B cell (primary cell): Measurements from ENCODE around the gene FTO. TPM values are rescaled to one million over a fixed set of nuclear protein-coding genes. Genes with fewer than 3 reads are reported as not detected.
"Not testable (repeated sequence)": the region's sequence is repeated elsewhere in the genome, so short reads cannot be mapped to it uniquely, and the experiment has no call there.

ENCODE experiments used
- ATAC-seq: fragments of 200-7000 bp; cut with Tn5 transposase; one replicate; pipeline ENCODE4 v1.10.0; 2021; ENCODE audit warnings: low read depth, mild to moderate bottlenecking, moderate number of reproducible peaks, moderate library complexity
- CTCF ChIA-PET: fragments of 350-600 bp; sonication (Branson Sonifier 250); formaldehyde crosslinking; loops from one replicate; lab custom pipeline; 2021; ENCODE audit warnings: antibody characterized with exemption, inconsistent platforms; lab: Charles Lee
- POLR2A ChIA-PET: fragments of 350-600 bp; sonication (Branson Sonifier 250); formaldehyde crosslinking; loops from one replicate; lab custom pipeline; 2021; ENCODE audit warnings: antibody characterized with exemption; lab: Charles Lee
- DNase-seq: peaks from one replicate; pipeline ENCODE4 v3.0.0; 2013
- H2AFZ ChIP-seq: 2 replicates; pipeline ENCODE4 v1.6.1; 2012; ENCODE audit warnings: mild to moderate bottlenecking, low read depth, low read length; ENCODE audit not compliant: insufficient read depth, poor library complexity, severe bottlenecking
- H3K27ac ChIP-seq, 2 donors: 1 replicate in 1 of 2; 2 replicates in 1 of 2; pipeline ENCODE4 v1.5.1; 2012 to 2013; ENCODE audit warnings: low read length in 2 of 2, mild to moderate bottlenecking in 2 of 2, moderate library complexity in 1 of 2
- H3K27me3 ChIP-seq, 4 experiments: fragments of 200-600 bp in 1 of 4; sonication (generic) in 1 of 4; replicated peaks in 1 of 4; 1 replicate in 2 of 4; 2 replicates in 2 of 4; pipeline versions ENCODE4 v1.6.1 to v1.7.0; 2013 to 2016; ENCODE audit warnings: low read length in 3 of 4, mild to moderate bottlenecking in 2 of 4, mixed read lengths in 1 of 4, moderate library complexity in 1 of 4; ENCODE audit not compliant: insufficient read depth in 4 of 4, control insufficient read depth in 3 of 4; ENCODE audit errors: control extremely low read depth in 1 of 4
- H3K36me3 ChIP-seq, 2 experiments: replicated peaks in 1 of 2; 1 replicate in 1 of 2; 2 replicates in 1 of 2; pipeline versions ENCODE4 v1.6.1 to v1.7.1; 2013; ENCODE audit warnings: low read length in 1 of 2; ENCODE audit not compliant: insufficient read depth in 2 of 2, control insufficient read depth in 1 of 2; ENCODE audit errors: control extremely low read depth in 1 of 2, extremely low read depth in 1 of 2
- H3K4me1 ChIP-seq, 2 donors: fragments of 200-600 bp in 1 of 2; sonication (generic) in 1 of 2; 1 replicate in 1 of 2; 2 replicates in 1 of 2; pipeline versions ENCODE4 v1.5.1 to v1.6.1; 2013 to 2017; ENCODE audit warnings: low read length in 2 of 2; ENCODE audit not compliant: control insufficient read depth in 2 of 2, insufficient read depth in 2 of 2
- H3K4me2 ChIP-seq: replicated peaks from 2 replicates; pipeline ENCODE3; 2012; ENCODE audit warnings: mild to moderate bottlenecking, low read depth, low read length; ENCODE audit not compliant: poor library complexity, severe bottlenecking
- H3K4me3 ChIP-seq, 5 experiments: fragments of 200-600 bp in 1 of 5; sonication (generic) in 1 of 5; 1 replicate in 3 of 5; 2 replicates in 2 of 5; pipeline versions ENCODE4 v1.5.1 to v1.7.0; 2011 to 2016; ENCODE audit warnings: low read length in 4 of 5, mild to moderate bottlenecking in 4 of 5, low read depth in 2 of 5, control low read depth in 1 of 5, moderate library complexity in 1 of 5; ENCODE audit not compliant: insufficient read depth in 1 of 5; ENCODE audit errors: control extremely low read depth in 1 of 5, extremely low read depth in 1 of 5
- H3K79me2 ChIP-seq: fragments of 200-600 bp; sonication (generic); one replicate; pipeline ENCODE4 v1.6.0; 2016; ENCODE audit warnings: low read length; ENCODE audit not compliant: control insufficient read depth, insufficient read depth
- H3K9ac ChIP-seq: fragments of 200-600 bp; sonication (generic); 2 replicates; pipeline ENCODE4 v1.6.1; 2017; ENCODE audit warnings: mild to moderate bottlenecking, low read length, moderate library complexity
- H3K9me3 ChIP-seq, 3 donors: one replicate each; pipeline versions ENCODE4 v1.6.1 to v1.7.1; 2013; ENCODE audit warnings: low read length in 2 of 3; ENCODE audit not compliant: control insufficient read depth in 2 of 3, insufficient read depth in 1 of 3; ENCODE audit errors: control extremely low read depth in 1 of 3
- H4K20me1 ChIP-seq: 2 replicates; pipeline ENCODE4 v1.6.0; 2012; ENCODE audit warnings: mild to moderate bottlenecking, low read length; ENCODE audit not compliant: insufficient read depth, control insufficient read depth, poor library complexity, severe bottlenecking
- H3K27ac Mint-ChIP-seq: one replicate; pipeline ENCODE4 v1.8.0; 2021; ENCODE audit warnings: mixed read lengths
- H3K27me3 Mint-ChIP-seq: one replicate; pipeline ENCODE4 v1.8.0; 2021; ENCODE audit warnings: mixed read lengths
- H3K4me1 Mint-ChIP-seq: one replicate; pipeline ENCODE4 v1.8.0; 2021; ENCODE audit warnings: mixed read lengths
- H3K4me3 Mint-ChIP-seq: one replicate; pipeline ENCODE4 v1.8.0; 2021; ENCODE audit warnings: mixed read lengths
- H3K9me3 Mint-ChIP-seq: one replicate; pipeline ENCODE4 v1.8.0; 2022; ENCODE audit warnings: mixed read lengths; ENCODE audit not compliant: insufficient read depth
- CTCF ChIP-seq: fragments of 200-600 bp; IDR thresholded peaks from one replicate; pipeline ENCODE4 v1.8.0; 2022; ENCODE audit warnings: antibody characterized with exemption, mild to moderate bottlenecking
- EZH2 ChIP-seq: IDR thresholded peaks from 2 replicates; pipeline ENCODE4 v1.6.1; 2012; ENCODE audit warnings: borderline replicate concordance, low read depth, mild to moderate bottlenecking, moderate library complexity, low read length; ENCODE audit not compliant: insufficient read depth, poor library complexity, severe bottlenecking
- WGBS: methylation state at CpG from one replicate; pipeline ENCODE4 v1.1.5; 2013; ENCODE audit warnings: missing lambda C conversion rate; ENCODE audit not compliant: insufficient coverage; 5-methylcytosine and 5-hydroxymethylcytosine counted together
- intact Hi-C: fragments of 100-400 bp; cut with micrococcal nuclease; formaldehyde crosslinking; loops from one replicate; pipeline ENCODE4 v1.10.0; 2022
- polyA plus RNA-seq: library from polyadenylated mRNA; depleted of rRNA; stranded (reverse); fragments of >200 nt; gene quantifications from 2 replicates; pipeline ENCODE4 v1.2.3, GENCODE V29; 2012
- total RNA-seq, 2 donors: library from RNA; stranded (reverse); fragments of 120-200 nt in 1 of 2; gene quantifications; 1 replicate in 1 of 2; 2 replicates in 1 of 2; pipeline versions ENCODE4 v1.2.3 to v1.2.4, GENCODE V29; 2013 to 2022

The FTO gene
- total and polyA plus RNA-seq, 2 donors (not counting 1 experiment from before 2014, with no cell fraction given) = 26.5 to 68.5 TPM

GRCh38 chr16:53888222-53888621, 184.3 kb downstream of the FTO start:
- POLR2A ChIA-PET = no interaction called here
- H3K4me3 Mint-ChIP-seq = no peak overlapping the region
- Histone ChIP-seq H3K79me2 (no peaks in the 10 kb centered on the region), H3K4me2 (no peak overlapping the region), H2AFZ (no peak overlapping the region), H3K36me3 (peaks cover 0 to 23% of the 10 kb centered on the region in 2 experiments), H3K9me3 (no peaks in the 10 kb centered on the region), H3K27ac (no peak overlapping the region), H3K9ac (no peak overlapping the region), H3K4me1 (no peaks in the 10 kb centered on the region), H3K27me3 (no peaks in the 10 kb centered on the region), H3K4me3 (no peak overlapping the region), H4K20me1 (no peaks in the 10 kb centered on the region)
- no peak for DNase-seq
- intact Hi-C loops = no loop called here
- no peak for ATAC-seq
- TF ChIP-seq EZH2 = no peak
- no peak for TF ChIP-seq CTCF
- H3K9me3 Mint-ChIP-seq = peaks cover 2% of the 10 kb centered on the region
- H3K27me3 Mint-ChIP-seq = no peaks in the 10 kb centered on the region
- no peak overlapping the region for H3K27ac Mint-ChIP-seq
- no peaks in the 10 kb centered on the region for H3K4me1 Mint-ChIP-seq
- WGBS = 100% methylated on average over 2 of the region's 3 CpGs
- CTCF ChIA-PET = no interaction called here

- H2AFZ ChIP-seq, H3K27me3 ChIP-seq, H3K4me1 ChIP-seq, H4K20me1 ChIP-seq, H3K9ac ChIP-seq, intact Hi-C loops, H3K9me3 ChIP-seq, H3K4me3 ChIP-seq, POLR2A ChIA-PET, ATAC-seq, H3K4me1 Mint-ChIP-seq, H3K79me2 ChIP-seq, H3K27ac Mint-ChIP-seq, H3K27me3 Mint-ChIP-seq, H3K4me2 ChIP-seq, H3K9me3 Mint-ChIP-seq, H3K27ac ChIP-seq, DNase-seq, H3K4me3 Mint-ChIP-seq: not testable (repeated sequence)
- WGBS = 100% methylated on average over 6 of the region's 8 CpGs
- H3K36me3 ChIP-seq = peaks cover 0 to 12% of the 10 kb centered on the region in 2 experiments
- CTCF ChIA-PET = interaction anchor here (0.6 to 2.3 kb wide), 4 partner anchors 11 to 68 kb away, joined by 3 to 6 read pairs (median 4); no protein-coding TSS in a partner anchor
Measured at GRCh38 chr16:53890877-53891276, 186.9 kb downstream of the FTO start.
